Measurements from ENCODE around the gene UBE3D. TPM values are rescaled to one million over a fixed set of nuclear protein-coding genes. Genes with fewer than 3 reads are reported as not detected.

UBE3D gene
- polyA plus RNA-seq, 1 donor from 2014 or later: 6.2 TPM

GRCh38 chr6:83069633-83070032 is 4.0 kb upstream of the UBE3D start:
- Mint-ChIP-seq H3K4me1 (peaks cover 27 to 38% (median 33%) of the 10 kb centered on the region in 3 donors), H3K9me3 (no peaks in the 10 kb centered on the region), H3K27ac (no peak overlapping the region), H3K27me3 (no peaks in the 10 kb centered on the region), H3K36me3 (no peaks in the 10 kb centered on the region), H3K4me3 (peak overlapping the region in 1 of 4 donors; percentile 32)

- H3K4me3 Mint-ChIP-seq: peak overlapping the region; percentile 93 to 99 (median 97)
- H3K36me3 Mint-ChIP-seq: no peaks in the 10 kb centered on the region
- peak overlapping the region; percentile 95 to 97 (median 97) for H3K27ac Mint-ChIP-seq
- H3K9me3 Mint-ChIP-seq: no peaks in the 10 kb centered on the region
- no peaks in the 10 kb centered on the region for H3K27me3 Mint-ChIP-seq
- H3K4me1 Mint-ChIP-seq: peaks cover 31 to 42% (median 36%) of the 10 kb centered on the region in 3 donors
Observed at GRCh38 chr6:83068616-83069015, 3.0 kb upstream of the UBE3D start.

- no peaks in the 10 kb centered on the region for H3K9me3 Mint-ChIP-seq
- no peaks in the 10 kb centered on the region for H3K27me3 Mint-ChIP-seq
- H3K27ac Mint-ChIP-seq: peak within 1 kb of the TSS; percentile 95 to 97 (median 97)
- peaks cover 32 to 42% (median 36%) of the 10 kb centered on the region in 3 donors for H3K4me1 Mint-ChIP-seq
- H3K4me3 Mint-ChIP-seq: peak within 1 kb of the TSS; percentile 93 to 99 (median 97)
- H3K36me3 Mint-ChIP-seq: no peaks in the 10 kb centered on the region
Observed at GRCh38 chr6:83067448-83068439, 2.1 kb upstream of the UBE3D start, which contains the start of gene DOP1A. DOP1A (plus strand) TSS chr6:83067671; CDS start chr6:83096978, 29,307 bp downstream.

GRCh38 chr6:83062225-83062624 is 3.4 kb downstream of the UBE3D start:
- Mint-ChIP-seq H3K27me3 (no peaks in the 10 kb centered on the region), H3K27ac (no peak overlapping the region), H3K9me3 (no peaks in the 10 kb centered on the region), H3K4me1 (peaks cover 22 to 36% (median 25%) of the 10 kb centered on the region in 3 donors), H3K36me3 (peaks cover 4% of the 10 kb centered on the region), H3K4me3 (no peak overlapping the region)

- H3K4me3 Mint-ChIP-seq: peak overlapping the region in 1 of 4 donors; percentile 67
- H3K27ac Mint-ChIP-seq: no peak overlapping the region
- H3K27me3 Mint-ChIP-seq: no peaks in the 10 kb centered on the region
- H3K4me1 Mint-ChIP-seq: peaks cover 20 to 32% (median 26%) of the 10 kb centered on the region in 3 donors
- H3K9me3 Mint-ChIP-seq: no peaks in the 10 kb centered on the region
- H3K36me3 Mint-ChIP-seq: peaks cover 4% of the 10 kb centered on the region
Observed at GRCh38 chr6:83061190-83061589, 4.5 kb downstream of the UBE3D start.

- no peak overlapping the region for H3K27ac Mint-ChIP-seq
Observed at GRCh38 chr6:83057705-83058321, 7.8 kb downstream of the UBE3D start.

GRCh38 chr6:83055366-83055964 is 10.2 kb downstream of the UBE3D start:
- Mint-ChIP-seq H3K36me3 (peaks cover 4% of the 10 kb centered on the region), H3K9me3 (no peaks in the 10 kb centered on the region), H3K4me1 (peaks cover 3 to 9% (median 8%) of the 10 kb centered on the region in 3 donors), H3K4me3 (no peak overlapping the region), H3K27me3 (no peaks in the 10 kb centered on the region), H3K27ac (no peak overlapping the region)

More at GRCh38 chr6:83057705-83058321, 7.8 kb downstream of the UBE3D start:
- H3K27me3 Mint-ChIP-seq: no peaks in the 10 kb centered on the region
- peaks cover 10 to 18% (median 17%) of the 10 kb centered on the region in 3 donors for H3K4me1 Mint-ChIP-seq
- H3K4me3 Mint-ChIP-seq: no peak overlapping the region
- peaks cover 4% of the 10 kb centered on the region for H3K36me3 Mint-ChIP-seq
- no peaks in the 10 kb centered on the region for H3K9me3 Mint-ChIP-seq

- H3K27ac Mint-ChIP-seq: no peak overlapping the region
- H3K27me3 Mint-ChIP-seq: no peaks in the 10 kb centered on the region
- no peak overlapping the region for H3K4me3 Mint-ChIP-seq
- peaks cover 4% of the 10 kb centered on the region for H3K36me3 Mint-ChIP-seq
- peaks cover 3 to 8% (median 8%) of the 10 kb centered on the region in 3 donors for H3K4me1 Mint-ChIP-seq
- H3K9me3 Mint-ChIP-seq: no peaks in the 10 kb centered on the region
Observed at GRCh38 chr6:83053678-83054077, 12.0 kb downstream of the UBE3D start.

GRCh38 chr6:83051377-83052172 is 14.1 kb downstream of the UBE3D start:
- no peak overlapping the region for H3K27ac Mint-ChIP-seq
- H3K27me3 Mint-ChIP-seq: no peaks in the 10 kb centered on the region

GRCh38 chr6:83047065-83047754 is 18.4 kb downstream of the UBE3D start:
- peaks cover 8% of the 10 kb centered on the region for H3K36me3 Mint-ChIP-seq
- no peak overlapping the region for H3K4me3 Mint-ChIP-seq
- no peaks in the 10 kb centered on the region for H3K27me3 Mint-ChIP-seq
- no peaks in the 10 kb centered on the region for H3K9me3 Mint-ChIP-seq
- H3K4me1 Mint-ChIP-seq: no peaks in the 10 kb centered on the region
- H3K27ac Mint-ChIP-seq: no peak overlapping the region

More at GRCh38 chr6:83051377-83052172, 14.1 kb downstream of the UBE3D start:
- no peak overlapping the region for H3K4me3 Mint-ChIP-seq
- H3K4me1 Mint-ChIP-seq: peaks cover 0 to 8% (median 0%) of the 10 kb centered on the region in 3 donors
- H3K36me3 Mint-ChIP-seq: peaks cover 5% of the 10 kb centered on the region
- no peaks in the 10 kb centered on the region for H3K9me3 Mint-ChIP-seq

- H3K36me3 Mint-ChIP-seq: peaks cover 5% of the 10 kb centered on the region
- no peaks in the 10 kb centered on the region for H3K27me3 Mint-ChIP-seq
- H3K4me3 Mint-ChIP-seq: no peak overlapping the region
- H3K27ac Mint-ChIP-seq: no peak overlapping the region
- no peaks in the 10 kb centered on the region for H3K4me1 Mint-ChIP-seq
- no peaks in the 10 kb centered on the region for H3K9me3 Mint-ChIP-seq
Observed at GRCh38 chr6:83044091-83044768, 21.4 kb downstream of the UBE3D start.

- Mint-ChIP-seq H3K36me3 (peaks cover 5% of the 10 kb centered on the region), H3K4me1 (no peaks in the 10 kb centered on the region), H3K27me3 (no peaks in the 10 kb centered on the region), H3K27ac (no peak overlapping the region), H3K9me3 (no peaks in the 10 kb centered on the region), H3K4me3 (no peak overlapping the region)
Observed at GRCh38 chr6:83042467-83043053, 23.1 kb downstream of the UBE3D start.

- Mint-ChIP-seq H3K4me1 (no peaks in the 10 kb centered on the region), H3K27ac (no peak overlapping the region), H3K9me3 (peaks cover 0 to 8% (median 3%) of the 10 kb centered on the region in 3 donors), H3K36me3 (peaks cover 16% of the 10 kb centered on the region), H3K4me3 (no peak overlapping the region), H3K27me3 (no peaks in the 10 kb centered on the region)
Observed at GRCh38 chr6:83038246-83038645, 27.4 kb downstream of the UBE3D start.

Measured in IgD-negative memory B cell (primary cell).